HG03045 (cell line): ENCODE measurements around the gene CLEC10A.
"Not testable (repeated sequence)": the region's sequence is repeated elsewhere in the genome, so short reads cannot be mapped to it uniquely, and the experiment has no call there.

Experiments used
- ATAC-seq: cut with Tn5 transposase; IDR thresholded peaks from one replicate; pipeline ENCODE4 v1.9.1; 2021; ENCODE audit warnings: mild to moderate bottlenecking, moderate library complexity; ENCODE audit not compliant: unreplicated experiment

Gene CLEC10A

GRCh38 chr17:7077911-7078546 is 2.0 kb downstream of the CLEC10A start:
- no peak for ATAC-seq

GRCh38 chr17:7074931-7075330 is 5.1 kb downstream of the CLEC10A start:
- no peak for ATAC-seq

GRCh38 chr17:7072406-7072805 is 7.6 kb downstream of the CLEC10A start:
- ATAC-seq = no peak

- no peak for ATAC-seq
Measured at GRCh38 chr17:7070712-7071111, 9.3 kb downstream of the CLEC10A start.

GRCh38 chr17:7068268-7068667 is 11.8 kb downstream of the CLEC10A start:
- no peak for ATAC-seq

- no peak for ATAC-seq
Measured at GRCh38 chr17:7067198-7067597, 12.9 kb downstream of the CLEC10A start.

GRCh38 chr17:7064261-7064660 is 15.8 kb downstream of the CLEC10A start:
- ATAC-seq = no peak

- ATAC-seq = no peak
Measured at GRCh38 chr17:7063518-7064094, 16.4 kb downstream of the CLEC10A start.

- no peak for ATAC-seq
Measured at GRCh38 chr17:7060165-7060891, 19.7 kb downstream of the CLEC10A start.

GRCh38 chr17:7058831-7059447 is 21.1 kb downstream of the CLEC10A start:
- no peak for ATAC-seq

- no peak for ATAC-seq
Measured at GRCh38 chr17:7056386-7056785, 23.7 kb downstream of the CLEC10A start.

- not testable (repeated sequence) for ATAC-seq
Measured at GRCh38 chr17:7050583-7050982, 29.5 kb downstream of the CLEC10A start.

- ATAC-seq = no peak
Measured at GRCh38 chr17:7048968-7049367, 31.1 kb downstream of the CLEC10A start.

- ATAC-seq = no peak
Measured at GRCh38 chr17:7047566-7047965, 32.5 kb downstream of the CLEC10A start.

- not testable (repeated sequence) for ATAC-seq
Measured at GRCh38 chr17:7046725-7047397, 33.2 kb downstream of the CLEC10A start.

- no peak for ATAC-seq
Measured at GRCh38 chr17:7046127-7046724, 33.8 kb downstream of the CLEC10A start.

- ATAC-seq = no peak
Measured at GRCh38 chr17:7045492-7046126, 34.4 kb downstream of the CLEC10A start.

GRCh38 chr17:7043497-7044198 is 36.4 kb downstream of the CLEC10A start, which contains the start of gene SLC16A11:
Gene SLC16A11, minus strand, starts transcription at chr17:7044092. Its CDS starts 579 bp downstream, at chr17:7043513.
- ATAC-seq = no peak

GRCh38 chr17:7043182-7043496 is 36.9 kb downstream of the CLEC10A start:
- no peak for ATAC-seq
